Right ventricle myocardium inferior (tissue), 1 donor: ENCODE results near the gene VSIR. TPM values are rescaled to one million over a fixed set of nuclear protein-coding genes. Genes with fewer than 3 reads are reported as not detected.
A peak's percentile ranks its signal among the peaks of the same experiment; 100 is the strongest.

ENCODE experiments used
- ATAC-seq: fragments of 200-7000 bp; cut with Tn5 transposase; one replicate; pipeline ENCODE4 v1.9.1; 2020; ENCODE audit warnings: mild to moderate bottlenecking, moderate library complexity
- DNase-seq: peaks from one replicate; pipeline ENCODE4 v3.0.0; 2021; ENCODE audit errors: missing footprints
- intact Hi-C: fragments of 100-400 bp; cut with DNase I; formaldehyde crosslinking; loops from one replicate; pipeline ENCODE4 v1.11.0; 2022
- total RNA-seq: library from RNA; stranded (reverse); fragmentation: NEBNext Ultra II Directional; extraction: Animal tissue kit (Norgen Biotek cat#: 25700); gene quantifications from one replicate; pipeline ENCODE4 v1.2.1, GENCODE V29; 2021
- donor health status: DM: no; HTN: yes; CAD: no; lungs with severe emphysema.

The VSIR gene
- total RNA-seq, 1 donor from 2014 or later = 140 TPM

- ATAC-seq (no peak), DNase-seq (no peak)
- intact Hi-C loops = no loop called here
Observed at GRCh38 chr10:71742301-71743088, 30.8 kb downstream of the VSIR start.

GRCh38 chr10:71741671-71742070 is 31.6 kb downstream of the VSIR start:
- ATAC-seq = no peak
- no peak for DNase-seq
- intact Hi-C loops = no loop called here

DNA sequence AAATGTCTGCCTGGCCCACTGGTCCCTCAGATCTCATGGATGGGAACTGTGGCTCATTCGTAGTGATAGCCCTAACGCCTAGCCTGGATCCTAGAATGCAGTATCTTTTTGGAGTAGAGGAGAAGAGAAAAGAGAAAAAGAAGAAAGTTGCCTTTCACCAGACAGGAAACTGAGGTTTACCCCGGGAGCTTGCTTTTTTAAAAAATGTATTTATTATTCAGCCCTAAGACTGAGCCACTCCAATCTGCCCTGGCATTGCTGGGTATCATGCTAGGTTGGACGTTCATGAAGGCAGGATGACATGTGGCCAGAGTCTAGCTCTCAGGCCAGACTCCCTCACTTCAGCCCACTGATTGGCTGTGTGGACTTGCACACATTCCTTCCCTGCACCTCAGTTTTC is 32.3 kb downstream of the VSIR start:
- DNase-seq = no peak
- intact Hi-C loops = no loop called here
- no peak for ATAC-seq

DNA sequence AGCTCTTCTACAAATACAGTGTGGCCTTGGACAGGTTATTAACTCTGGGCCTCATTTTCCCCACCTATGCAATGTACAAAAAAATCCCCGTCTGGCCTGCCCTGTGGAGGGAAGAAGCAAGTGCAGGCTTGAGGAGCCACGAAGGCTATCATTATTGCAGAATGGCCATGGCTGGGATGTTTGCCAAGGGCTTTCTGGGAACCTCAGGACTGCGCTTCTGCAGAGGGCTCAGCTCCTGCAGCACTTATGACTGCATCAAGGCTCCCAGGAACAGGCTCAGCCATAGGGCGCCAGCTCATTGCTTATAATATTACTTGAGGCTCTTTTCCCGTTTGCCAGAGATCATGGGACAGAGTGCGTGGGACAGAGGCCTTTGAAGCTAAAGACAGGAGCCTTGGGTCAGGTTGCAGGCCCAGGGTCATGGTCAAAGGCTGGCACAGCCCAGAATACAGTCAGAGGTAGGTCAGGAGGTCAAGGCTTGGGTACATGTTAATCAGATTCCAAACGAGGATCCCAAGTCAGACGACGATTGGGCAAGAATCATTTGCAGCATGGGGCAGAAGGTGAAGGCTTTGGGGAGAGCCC is 33.2 kb downstream of the VSIR start:
- DNase-seq = no peak
- intact Hi-C loops = no loop called here
- peak; percentile 44 for ATAC-seq

DNA sequence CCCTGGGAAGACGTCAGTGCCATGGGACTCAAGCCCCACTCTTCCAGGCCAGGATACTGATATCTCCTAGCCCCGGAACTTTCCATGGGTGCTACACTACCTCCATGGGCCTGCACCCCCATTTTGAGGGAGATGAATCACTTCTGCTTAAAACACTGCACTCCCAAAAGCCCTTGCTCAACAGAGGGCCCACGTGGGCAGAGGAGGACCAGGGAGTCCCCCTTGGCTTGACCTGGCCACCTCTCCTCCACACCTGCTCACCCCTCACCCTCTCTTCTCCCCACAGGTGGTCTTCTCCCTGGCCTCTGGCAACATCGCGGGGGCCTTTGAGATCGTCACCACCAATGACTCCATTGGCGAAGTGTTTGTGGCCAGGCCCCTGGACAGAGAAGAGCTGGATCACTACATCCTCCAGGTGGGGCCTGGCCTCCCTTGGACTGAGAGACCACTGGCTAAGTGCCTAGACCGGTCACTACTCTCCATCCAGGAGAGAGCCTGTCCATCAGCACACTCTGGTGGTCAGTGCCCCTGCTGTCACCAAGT is 33.9 kb downstream of the VSIR start:
- ATAC-seq = no peak

DNA sequence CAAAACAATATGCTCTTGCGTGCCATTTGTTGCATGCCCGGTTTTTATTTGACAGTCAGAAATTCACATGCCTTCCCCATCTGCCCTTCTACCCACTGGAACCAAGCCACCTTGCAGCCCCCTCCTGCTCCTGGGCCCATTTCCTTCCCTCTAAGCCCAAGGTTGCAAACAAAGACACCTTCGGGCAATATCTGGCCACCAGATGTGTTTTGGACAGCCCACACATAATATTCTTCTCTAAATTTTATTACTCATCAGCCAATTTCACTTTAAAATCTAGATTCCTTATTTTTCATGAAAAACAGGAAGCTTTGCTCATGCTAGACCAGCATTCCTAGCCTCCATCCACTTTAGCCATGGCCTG is 35.5 kb downstream of the VSIR start:
- no peak for ATAC-seq
- intact Hi-C loops = no loop called here

More for the DNA sequence above, 33.9 kb downstream of the VSIR start:
- intact Hi-C loops = no loop called here
- no peak for DNase-seq

GRCh38 chr10:71737001-71737833 is 36.1 kb downstream of the VSIR start:
- intact Hi-C loops = no loop called here
- ATAC-seq = no peak

More for the DNA sequence above, 35.5 kb downstream of the VSIR start:
- no peak for DNase-seq

GRCh38 chr10:71736570-71736952 is 36.8 kb downstream of the VSIR start:
- ATAC-seq (no peak), DNase-seq (no peak)
- intact Hi-C loops = no loop called here

More at GRCh38 chr10:71737001-71737833, 36.1 kb downstream of the VSIR start:
- DNase-seq = peak; percentile 44

DNA sequence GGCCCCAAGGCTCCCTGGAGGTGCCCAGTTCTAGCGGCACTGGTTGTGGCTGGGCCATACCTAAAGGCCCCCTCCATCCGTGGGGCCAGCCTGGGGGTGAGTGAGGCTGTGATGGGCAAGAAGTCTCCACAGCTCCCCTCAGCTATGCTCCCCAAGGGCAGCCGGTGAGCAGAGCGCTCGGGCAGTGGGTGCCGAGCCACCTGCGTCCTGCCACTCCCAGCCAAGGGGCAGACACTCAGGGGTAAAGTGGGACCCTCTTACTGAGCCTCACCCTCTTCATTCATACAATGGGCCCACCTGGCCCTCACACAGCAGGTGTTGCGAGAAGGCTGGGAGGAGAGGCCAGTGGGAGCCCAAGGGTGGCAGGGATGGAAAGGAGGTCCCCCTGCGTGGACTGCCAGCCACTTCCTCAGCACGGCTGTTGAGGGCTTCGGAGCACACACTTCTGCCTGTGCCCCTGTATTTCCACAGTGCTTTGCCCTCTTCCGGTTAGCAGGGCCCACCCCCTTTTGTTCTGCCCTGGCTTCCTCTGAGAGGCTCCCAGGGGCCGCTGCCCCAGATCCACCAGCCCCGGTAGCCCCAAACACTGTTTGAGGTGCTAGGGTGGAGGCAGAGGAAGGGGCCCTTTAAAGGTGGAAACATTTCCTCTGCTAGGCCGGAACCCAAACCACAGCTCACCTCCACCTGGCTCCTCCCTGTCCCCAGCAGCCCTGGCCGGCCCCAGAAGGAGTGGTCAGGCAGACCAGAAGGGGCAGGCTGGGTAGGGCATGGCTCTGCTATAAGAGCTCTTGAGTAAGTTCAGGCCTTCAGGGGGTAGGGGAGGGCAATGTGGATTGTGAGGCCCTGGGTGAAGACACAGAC is 37.4 kb downstream of the VSIR start:
- peak; percentile 53 for DNase-seq
- ATAC-seq = peak; percentile 15
- intact Hi-C loops = no loop called here

GRCh38 chr10:71734797-71735196 is 38.5 kb downstream of the VSIR start:
- DNase-seq = peak; percentile 0
- no peak for ATAC-seq
- intact Hi-C loops = no loop called here

DNA sequence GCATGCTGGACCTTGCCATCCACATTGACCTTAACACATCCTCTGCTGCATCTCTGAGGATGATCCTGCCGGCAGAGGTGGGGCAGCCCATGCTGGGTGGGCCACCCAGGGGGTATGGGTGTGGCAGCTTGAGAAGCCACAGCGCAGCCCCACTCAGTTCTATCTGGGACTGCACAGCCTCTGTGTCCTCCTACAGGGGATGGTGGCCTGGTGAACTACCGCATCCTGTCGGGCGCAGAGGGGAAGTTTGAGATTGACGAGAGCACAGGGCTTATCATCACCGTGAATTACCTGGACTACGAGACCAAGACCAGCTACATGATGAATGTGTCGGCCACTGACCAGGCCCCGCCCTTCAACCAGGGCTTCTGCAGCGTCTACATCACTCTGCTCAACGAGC is 41.5 kb downstream of the VSIR start:
- DNase-seq = no peak
- ATAC-seq = no peak
- intact Hi-C loops = no loop called here

- intact Hi-C loops = loop anchor here (2.0 kb wide), 2 partner anchors 20 to 44 kb away; partner anchors contain the start of gene VSIR
- peak; percentile 84 for DNase-seq
- peak; percentile 45 for ATAC-seq
Observed at GRCh38 chr10:71729161-71729636, 44.1 kb downstream of the VSIR start.

DNA sequence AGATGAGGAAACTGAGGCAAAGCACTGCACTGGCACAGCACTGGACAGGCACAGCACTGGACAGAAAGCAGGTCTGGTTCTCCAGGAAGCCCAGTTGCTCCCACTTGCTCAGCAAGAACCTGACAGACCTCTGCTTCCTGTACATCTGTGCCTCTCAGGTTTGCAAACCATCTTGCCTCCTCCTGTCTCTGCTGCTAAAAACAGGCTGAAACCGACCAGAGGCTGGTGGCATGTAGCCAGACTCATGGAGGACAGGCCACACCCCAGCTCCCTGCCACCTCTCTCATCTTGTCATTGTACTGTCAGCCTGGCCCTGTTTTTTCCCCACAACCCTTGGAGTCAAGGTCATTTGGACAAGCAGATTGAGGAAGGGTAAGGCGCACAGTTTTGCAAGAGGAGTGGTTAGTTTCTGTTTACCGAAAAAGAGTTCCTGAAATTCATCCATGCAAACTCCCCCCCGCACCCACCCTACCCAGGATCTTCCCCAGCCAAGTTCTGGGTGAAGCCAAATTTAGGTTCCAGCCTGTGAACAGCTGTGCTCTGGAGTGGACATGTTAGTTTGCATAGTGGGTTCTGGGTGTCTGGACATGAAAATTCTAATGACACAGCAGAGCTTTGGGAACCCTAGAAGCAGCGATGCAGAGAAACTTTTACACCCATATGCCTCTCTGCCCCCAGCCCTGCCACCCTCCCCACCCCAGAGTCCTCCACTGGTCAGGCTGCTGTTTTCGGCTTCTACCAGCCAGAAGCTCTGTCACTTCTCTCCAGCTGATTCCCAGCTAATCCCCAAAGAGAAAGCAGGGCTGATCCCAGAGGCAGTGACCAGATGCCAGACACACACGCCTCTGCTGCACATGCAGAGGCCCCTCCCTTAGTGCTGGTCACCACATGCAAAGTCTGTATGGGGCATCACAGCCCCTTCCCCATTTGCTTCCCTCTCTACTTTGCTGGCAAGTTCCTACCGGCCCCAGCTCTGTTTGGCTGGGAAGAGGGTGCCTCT is 45.3 kb downstream of the VSIR start:
- intact Hi-C loops = loop anchor here (2.0 kb wide), 2 partner anchors 21 to 45 kb away; partner anchors contain the start of gene VSIR
- ATAC-seq (peak; percentile 82), DNase-seq (peak; percentile 87)

- ATAC-seq (no peak), DNase-seq (peak; percentile 52)
- intact Hi-C loops = no loop called here
Observed at GRCh38 chr10:71727105-71727737, 46.1 kb downstream of the VSIR start.

GRCh38 chr10:71726580-71727104 is 46.7 kb downstream of the VSIR start:
- intact Hi-C loops = no loop called here
- ATAC-seq = no peak
- peak; percentile 54 for DNase-seq

GRCh38 chr10:71725998-71726579 is 47.2 kb downstream of the VSIR start:
- intact Hi-C loops = no loop called here
- DNase-seq (no peak), ATAC-seq (no peak)
